Loucy (cell line): ENCODE data around the gene SH3YL1.

Experiments
- EZH2phosphoT487 ChIP-seq: fragments of 200-600 bp; IDR thresholded peaks from 2 replicates; pipeline ENCODE4 v1.6.1; 2018; ENCODE audit warnings: antibody characterized with exemption, mild to moderate bottlenecking, moderate library complexity, borderline replicate concordance
- TF ChIP-seq, protein P1 (sequence below): fragments of 200-600 bp; sonication (generic); conservative IDR thresholded peaks from 2 replicates; pipeline ENCODE4 v1.5.1; 2014; ENCODE audit warnings: mild to moderate bottlenecking, antibody characterized with exemption, low read length

DNA sequence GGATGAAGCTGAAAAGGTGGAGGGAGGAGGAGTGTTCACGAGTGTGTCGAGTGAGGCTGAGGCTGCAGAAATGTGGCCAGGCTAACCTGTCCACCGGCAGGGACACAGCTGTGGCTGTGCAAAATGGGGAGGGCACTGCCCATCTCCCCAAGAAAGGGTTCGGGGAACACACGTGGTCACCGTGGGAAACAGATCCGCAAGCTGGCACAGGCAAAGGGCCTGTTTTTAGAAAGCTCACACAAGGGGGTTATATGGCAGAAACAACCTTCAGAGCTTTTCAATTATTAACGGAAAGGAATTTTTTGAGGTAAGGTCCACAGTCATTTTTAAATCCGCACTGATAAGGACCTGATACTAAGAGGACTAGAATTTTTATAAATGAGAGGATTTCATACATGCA, 35.7 kb downstream of the SH3YL1 start:
- TF ChIP-seq, protein P1, sequence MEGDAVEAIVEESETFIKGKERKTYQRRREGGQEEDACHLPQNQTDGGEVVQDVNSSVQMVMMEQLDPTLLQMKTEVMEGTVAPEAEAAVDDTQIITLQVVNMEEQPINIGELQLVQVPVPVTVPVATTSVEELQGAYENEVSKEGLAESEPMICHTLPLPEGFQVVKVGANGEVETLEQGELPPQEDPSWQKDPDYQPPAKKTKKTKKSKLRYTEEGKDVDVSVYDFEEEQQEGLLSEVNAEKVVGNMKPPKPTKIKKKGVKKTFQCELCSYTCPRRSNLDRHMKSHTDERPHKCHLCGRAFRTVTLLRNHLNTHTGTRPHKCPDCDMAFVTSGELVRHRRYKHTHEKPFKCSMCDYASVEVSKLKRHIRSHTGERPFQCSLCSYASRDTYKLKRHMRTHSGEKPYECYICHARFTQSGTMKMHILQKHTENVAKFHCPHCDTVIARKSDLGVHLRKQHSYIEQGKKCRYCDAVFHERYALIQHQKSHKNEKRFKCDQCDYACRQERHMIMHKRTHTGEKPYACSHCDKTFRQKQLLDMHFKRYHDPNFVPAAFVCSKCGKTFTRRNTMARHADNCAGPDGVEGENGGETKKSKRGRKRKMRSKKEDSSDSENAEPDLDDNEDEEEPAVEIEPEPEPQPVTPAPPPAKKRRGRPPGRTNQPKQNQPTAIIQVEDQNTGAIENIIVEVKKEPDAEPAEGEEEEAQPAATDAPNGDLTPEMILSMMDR, result no peak
- no peak for TF ChIP-seq EZH2phosphoT487
